Measurements from ENCODE around the gene ZNF524.

ZNF524 gene

DNA sequence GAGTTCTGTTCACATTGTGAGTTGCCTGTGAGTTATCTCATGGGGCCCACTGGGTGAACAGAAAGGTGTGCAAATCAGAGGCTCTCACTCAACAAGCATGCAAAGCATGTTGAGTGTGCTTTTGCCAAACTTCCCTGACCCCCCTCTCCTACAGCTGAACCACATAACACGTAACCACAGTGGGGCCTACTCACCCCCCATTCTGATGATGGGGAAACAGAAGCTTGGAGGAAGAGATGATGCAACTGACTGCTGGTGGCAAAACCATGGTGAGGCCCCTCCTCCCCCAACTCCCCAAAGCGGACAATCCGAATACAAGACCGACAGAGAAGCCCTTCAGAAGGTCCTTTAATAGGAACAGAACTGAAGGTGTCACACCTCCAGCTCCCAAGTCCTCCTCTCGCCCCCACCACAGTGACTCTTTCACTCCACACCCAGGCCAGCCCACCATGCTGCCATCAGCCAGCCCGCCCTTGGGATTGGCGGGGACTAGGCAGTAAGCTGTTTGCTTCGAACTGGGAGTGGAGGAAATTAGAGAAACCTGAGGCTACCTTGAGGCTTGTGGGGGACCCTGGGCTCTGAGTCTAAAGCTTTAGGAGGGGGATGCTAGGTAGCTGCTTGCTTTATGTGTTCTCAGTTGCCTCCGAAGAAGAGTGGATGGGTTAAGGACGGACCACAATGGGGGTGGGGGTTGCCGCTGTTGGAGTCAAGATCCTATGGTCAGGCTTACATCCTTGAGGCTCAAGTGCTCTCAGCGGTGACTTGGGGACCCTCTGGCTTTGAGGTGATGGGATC lies 20.5 kb downstream of the ZNF524 start:
- DNase-seq (ENCODE audit: low read depth) = no peak

GRCh38 chr19:55621205-55621672 lies 21.2 kb downstream of the ZNF524 start:
- no peak for DNase-seq (ENCODE audit: low read depth)

- DNase-seq (ENCODE audit: low read depth) = no peak
These were observed 21.7 kb downstream of the ZNF524 start for GRCh38 chr19:55621673-55622231.

GRCh38 chr19:55622242-55622969 lies 22.3 kb downstream of the ZNF524 start:
- no peak for DNase-seq (ENCODE audit: low read depth)

DNA sequence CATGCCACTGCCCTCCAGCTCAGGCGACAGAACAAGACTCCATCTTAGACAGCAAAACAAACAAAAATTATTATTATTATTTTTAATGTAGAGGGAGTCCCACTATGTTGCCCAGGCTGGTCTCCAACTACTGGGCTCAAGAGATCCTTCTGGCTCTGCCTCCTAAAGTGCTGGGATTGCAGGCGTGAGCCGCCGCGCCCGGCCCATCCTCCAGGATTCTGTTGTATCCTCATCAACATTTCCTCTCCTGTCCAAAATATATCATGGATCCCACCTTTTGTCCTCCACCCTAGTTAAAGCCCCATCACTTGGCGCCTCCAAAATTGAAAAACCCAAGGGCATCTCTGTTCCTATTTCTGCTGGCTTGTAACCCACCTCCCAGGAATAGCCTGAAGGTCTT lies 23.0 kb downstream of the ZNF524 start:
- no peak for DNase-seq (ENCODE audit: low read depth)

GRCh38 chr19:55623561-55623960 lies 23.5 kb downstream of the ZNF524 start:
- no peak for DNase-seq (ENCODE audit: low read depth)

- DNase-seq (ENCODE audit: low read depth) = peak; percentile 90
These were observed 24.3 kb downstream of the ZNF524 start, which contains the start of gene ZNF784 for GRCh38 chr19:55624109-55625003. Gene ZNF784, minus strand, starts transcription at chr19:55624566. Its CDS starts 5 bp downstream, at chr19:55624561.

GRCh38 chr19:55625004-55625326 lies 24.9 kb downstream of the ZNF524 start:
- DNase-seq (ENCODE audit: low read depth) = no peak

GRCh38 chr19:55626350-55626749 lies 26.3 kb downstream of the ZNF524 start:
- peak; percentile 60 for DNase-seq (ENCODE audit: low read depth)

- DNase-seq (ENCODE audit: low read depth) = peak; percentile 83
These were observed 32.4 kb downstream of the ZNF524 start for GRCh38 chr19:55632463-55632834.

GRCh38 chr19:55633861-55634260 lies 33.8 kb downstream of the ZNF524 start:
- no peak for DNase-seq (ENCODE audit: low read depth)

DNA sequence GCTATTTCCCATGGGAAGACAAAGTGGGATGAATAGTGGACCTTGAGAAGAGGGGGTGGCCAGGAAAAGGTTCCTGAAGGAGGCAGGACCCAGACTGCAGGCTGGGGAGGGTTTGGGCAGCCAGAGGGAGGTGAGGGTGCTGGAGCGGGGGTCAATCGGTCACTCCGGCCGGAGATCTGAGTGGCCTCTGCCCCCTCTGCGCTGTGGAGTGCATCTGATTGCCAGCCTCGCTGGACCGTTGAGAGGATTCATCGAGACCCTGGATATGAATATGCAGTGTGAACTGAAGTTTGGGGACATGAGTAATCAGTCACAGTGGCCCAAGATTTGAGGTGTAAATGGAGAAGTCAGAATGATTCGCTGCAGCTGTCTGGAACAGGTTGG lies 35.2 kb downstream of the ZNF524 start:
- DNase-seq (ENCODE audit: low read depth) = no peak

- no peak for DNase-seq (ENCODE audit: low read depth)
These were observed 35.9 kb downstream of the ZNF524 start for GRCh38 chr19:55635856-55636440.

DNA sequence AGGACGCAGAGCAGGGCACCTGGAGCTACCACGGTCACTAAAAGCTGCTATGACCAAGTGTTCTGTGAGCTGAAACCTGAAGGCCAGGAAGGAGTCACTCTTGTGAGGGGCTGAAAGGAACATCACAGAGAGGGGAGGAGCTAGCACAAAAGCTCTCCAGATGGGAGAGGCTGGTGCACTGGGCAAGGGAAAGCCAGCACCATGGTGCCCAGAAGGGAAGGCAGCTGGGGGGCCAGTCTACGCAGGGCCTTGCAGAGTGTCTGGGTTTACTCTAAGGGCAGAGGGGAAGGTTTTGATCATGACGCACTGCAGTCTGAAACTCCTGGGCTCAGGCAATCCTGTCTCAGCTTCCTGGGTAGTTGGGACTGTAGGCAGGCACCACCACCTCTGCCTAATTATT lies 36.6 kb downstream of the ZNF524 start:
- DNase-seq (ENCODE audit: low read depth) = no peak

- no peak for DNase-seq (ENCODE audit: low read depth)
These were observed 37.4 kb downstream of the ZNF524 start for GRCh38 chr19:55637534-55637933.

DNA sequence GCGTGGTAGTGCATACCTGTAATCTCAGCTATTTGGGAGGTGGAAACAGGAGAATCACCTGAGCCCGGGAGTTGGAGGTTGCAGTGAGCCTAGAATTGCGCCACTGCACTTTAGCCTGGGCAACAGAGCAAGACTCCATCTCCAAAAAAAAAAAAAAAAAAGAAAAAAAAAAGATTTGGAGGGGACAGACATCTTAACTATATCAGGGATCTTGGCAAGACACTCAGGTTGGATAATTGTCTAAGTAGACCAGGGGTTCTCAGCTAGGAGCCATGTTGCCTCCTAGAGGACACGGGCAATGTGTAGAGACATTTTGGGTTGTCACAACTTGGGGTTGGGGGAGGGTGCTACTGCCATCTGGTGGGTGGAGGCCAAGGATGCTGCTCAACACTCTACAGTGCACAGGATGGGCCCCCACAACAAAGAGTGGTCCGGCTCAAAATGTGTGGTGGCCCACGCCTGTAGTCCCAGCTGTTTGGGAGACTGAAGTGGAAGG lies 38.8 kb downstream of the ZNF524 start:
- DNase-seq (ENCODE audit: low read depth) = peak; percentile 54

DNA sequence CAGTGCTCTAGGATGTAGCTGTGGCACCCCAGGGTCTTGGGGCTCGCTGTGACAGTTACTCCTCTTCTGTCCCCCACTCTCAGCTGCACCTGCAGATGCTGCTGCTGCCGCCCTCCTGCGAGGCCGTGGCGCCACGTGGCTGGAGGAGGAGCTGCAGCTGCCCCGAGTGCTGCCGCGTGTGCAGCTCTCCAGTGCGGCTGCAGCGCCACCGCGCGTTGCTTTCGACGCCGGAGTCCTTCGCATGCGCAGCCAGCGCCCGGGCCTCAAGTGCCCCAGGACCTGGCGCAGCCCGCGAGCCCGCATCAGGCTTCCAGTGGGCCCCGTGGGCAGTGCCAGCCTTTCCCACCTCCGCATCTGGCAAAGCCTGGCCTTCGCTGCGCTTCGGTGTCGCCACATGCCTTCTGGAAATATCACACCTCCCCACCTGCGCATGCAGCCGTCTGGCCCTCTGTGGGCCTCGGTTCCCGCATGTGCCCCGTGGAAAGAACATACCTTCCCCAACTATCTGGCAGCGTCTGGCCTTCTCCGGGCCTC lies 40.0 kb downstream of the ZNF524 start:
- DNase-seq (ENCODE audit: low read depth) = peak; percentile 40

DNA sequence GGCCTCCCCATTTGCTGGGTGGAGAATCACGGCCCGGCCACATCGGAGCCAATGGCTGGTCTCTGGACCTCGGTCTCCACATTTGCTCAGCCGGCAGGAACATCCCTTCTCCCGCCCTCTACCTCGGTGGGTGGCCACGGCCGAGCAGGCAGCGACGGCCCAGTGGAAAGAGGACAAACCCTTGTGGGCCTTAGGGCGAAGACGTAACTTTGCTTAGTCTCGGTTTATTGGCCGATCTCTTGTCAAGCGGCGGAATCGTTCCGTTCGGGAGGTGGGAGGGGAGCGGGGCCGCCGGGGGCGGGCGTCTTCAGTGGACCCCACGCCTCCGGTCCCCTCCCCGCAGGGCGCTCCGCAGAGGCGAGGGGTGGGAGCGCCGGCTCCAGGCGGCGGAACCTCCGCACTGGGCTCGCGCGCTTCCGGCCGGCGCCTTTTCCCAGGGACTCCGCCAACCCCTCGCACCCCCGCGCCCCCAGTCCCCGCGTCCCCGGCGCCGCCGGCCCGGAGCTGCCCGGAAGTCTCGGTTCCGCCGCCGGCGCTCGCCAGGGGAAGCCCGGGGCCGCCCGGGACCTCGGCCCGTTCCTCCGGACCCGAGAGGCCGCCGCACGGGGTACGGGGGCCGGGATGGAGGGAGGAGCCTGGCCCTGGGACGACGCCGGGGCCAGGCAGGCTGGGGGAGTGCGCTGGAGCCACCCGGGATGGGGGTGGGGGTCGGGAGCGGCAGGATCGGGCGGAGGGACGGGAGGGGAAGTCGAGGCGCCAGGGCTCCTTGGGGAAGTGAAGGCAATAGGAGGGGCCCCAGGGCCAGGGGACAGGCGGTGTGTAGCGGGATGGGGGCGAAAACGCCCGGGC lies 40.7 kb downstream of the ZNF524 start, which contains the start of gene ZNF580:
Gene ZNF580 (plus strand): TSS at position 426 of the 849 bp plus-strand sequence. CDS start 1,507 bp downstream, outside the sequence.
- DNase-seq (ENCODE audit: low read depth) = peak; percentile 59

GRCh38 chr19:55641426-55642152 lies 41.5 kb downstream of the ZNF524 start:
- no peak for DNase-seq (ENCODE audit: low read depth)
